ENCODE measurements around the gene GXYLT2. TPM values are rescaled to one million over a fixed set of nuclear protein-coding genes. Genes with fewer than 3 reads are reported as not detected.

The GXYLT2 gene
- total and polyA plus RNA-seq, 2 of the 13 experiments (the other 11 are each of a cell fraction or from before 2014, with no cell fraction given), result 4.3 to 6.9 TPM

DNA sequence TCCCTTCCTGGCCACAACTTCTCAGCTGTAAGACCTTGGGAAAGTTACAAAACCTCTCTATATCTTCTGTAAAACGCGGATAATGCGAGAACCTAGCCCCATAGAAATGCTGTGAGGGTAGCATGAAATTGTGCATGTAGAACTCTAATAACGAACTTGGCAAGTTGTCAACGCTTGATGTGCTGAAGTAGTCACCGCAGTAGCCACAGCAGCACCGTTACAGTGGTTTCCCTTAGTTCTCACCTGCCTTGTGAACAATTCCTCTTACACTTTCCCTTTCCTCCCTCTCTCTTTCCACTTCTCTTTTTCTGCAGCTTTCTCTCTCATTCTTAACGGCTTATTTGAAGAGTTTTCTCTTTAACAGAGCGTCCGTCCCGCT lies 39.2 kb upstream of the GXYLT2 start:
- in situ Hi-C loops (cut with HindIII; ENCODE audit: extremely low pct_ligation_motif_present, low pct_unique_long_range_greater_than_20kb) (loop anchor here (10.0 kb wide), 1 partner anchor 236 kb away; no protein-coding TSS in a partner anchor), intact Hi-C loops (cut with micrococcal nuclease; ENCODE audit: unreplicated experiment) (loop anchor here (1.0 to 5.0 kb wide), 3 partner anchors 39 to 152 kb away; partner anchors contain the start of gene GXYLT2)
- H3K27me3 ChIP-seq (ENCODE audit: control insufficient read depth in 1 of 2, insufficient read depth in 2 of 2, low read length in 2 of 2), result no peaks in the 10 kb centered on the region; a peak in 1 of 5 replicates
- no peaks in the 10 kb centered on the region for H4K20me1 ChIP-seq (ENCODE audit: insufficient read depth, low read length)
- H3K4me3 ChIP-seq (replicated peaks in 1 of 3; ENCODE audit: insufficient read depth in 1 of 3, low read depth in 2 of 3, low read length in 3 of 3), result peak overlapping the region; percentile 76 to 97 (median 91)
- no peak for TF ChIP-seq ZNF724P (CRISPR knock-in tag; IDR thresholded peaks at IDR 0.05; ENCODE audit: borderline replicate concordance)
- TF ChIP-seq PLRG1 (conservative IDR thresholded peaks at IDR 0.05), result no peak
- TF ChIP-seq HNRNPL (IDR thresholded peaks at IDR 0.05; ENCODE audit: low read depth, low read length), result no peak
- TF ChIP-seq LCORL (IDR thresholded peaks at IDR 0.05), result no peak
- TF ChIP-seq LCORL (CRISPR knock-in tag; IDR thresholded peaks at IDR 0.05), result no peak
- TF ChIP-seq MYPOP (CRISPR knock-in tag; IDR thresholded peaks at IDR 0.05), result peak; percentile 3; the same call in 1 of the 2 replicates
- TF ChIP-seq MTF2 (CRISPR knock-in tag; IDR thresholded peaks at IDR 0.05; ENCODE audit: borderline replicate concordance), result no peak
- 3% methylated on average over 11 of the region's 11 CpGs for WGBS (ENCODE audit: low lambda C conversion rate)
- H2AFZ ChIP-seq (ENCODE audit: low read length), result peak overlapping the region; percentile 77
- peak overlapping the region; percentile 96 for H3K4me2 ChIP-seq (ENCODE audit: low read depth, low read length)
- peaks cover 45% of the 10 kb centered on the region for H3K4me1 ChIP-seq (ENCODE audit: insufficient read depth, low read length)
- ATAC-seq, result peak; percentile 7
- no peak overlapping the region for H3K9ac ChIP-seq (ENCODE audit: insufficient read depth, low read depth, low read length)
- DNase-seq (ENCODE audit: low spot score), result no peak
- BruUV-seq (replicated peaks), result no TSS peak
- no peaks in the 10 kb centered on the region for H3K9me3 ChIP-seq (ENCODE audit: low read length)
- ChIA-PET POLR2A (no interaction called here), CTCF (ENCODE audit: low intra/inter-chr PET ratio, low total read pairs) (no interaction called here)
- H3K27ac ChIP-seq (ENCODE audit: extremely low read length, insufficient read depth, low read length), result no peak overlapping the region
- FAIRE-seq, result no peak
- H3K36me3 ChIP-seq (replicated peaks in 1 of 2; ENCODE audit: control insufficient read depth in 1 of 2, insufficient read depth in 2 of 2, low read length in 2 of 2), result no peaks in the 10 kb centered on the region
- H3K79me2 ChIP-seq (ENCODE audit: insufficient read depth, low read length), result peaks cover 29% of the 10 kb centered on the region

DNA sequence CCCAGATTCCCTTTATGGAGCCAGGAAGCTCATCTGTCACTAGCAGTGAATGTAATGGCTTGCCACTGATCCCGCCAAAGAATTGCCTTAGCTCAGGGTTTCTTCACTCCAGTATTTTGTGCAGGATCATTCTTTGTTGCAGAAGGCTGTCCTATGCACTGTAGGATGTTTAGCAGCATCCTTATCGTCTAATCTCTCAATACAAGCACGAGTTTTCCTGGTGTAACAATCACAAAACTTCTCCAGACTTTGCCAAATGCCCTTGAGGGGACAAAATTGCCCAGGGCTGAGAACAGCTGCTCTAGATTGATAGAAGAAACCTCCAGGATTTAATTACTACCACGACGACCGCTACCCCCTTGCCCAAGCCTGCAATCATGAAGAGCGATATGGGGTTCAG lies 32.8 kb upstream of the GXYLT2 start:
- in situ Hi-C loops (cut with HindIII; ENCODE audit: extremely low pct_ligation_motif_present, low pct_unique_long_range_greater_than_20kb) (no loop called here), intact Hi-C loops (cut with micrococcal nuclease; ENCODE audit: unreplicated experiment) (no loop called here)
- ATAC-seq (no peak), FAIRE-seq (no peak), DNase-seq (ENCODE audit: low spot score) (no peak)
- BruUV-seq (replicated peaks), result no TSS peak
- Histone ChIP-seq H3K27ac (ENCODE audit: extremely low read length, insufficient read depth, low read length) (no peak overlapping the region), H3K27me3 (ENCODE audit: control insufficient read depth in 1 of 2, insufficient read depth in 2 of 2, low read length in 2 of 2) (no peaks in the 10 kb centered on the region; a peak in 1 of 5 replicates), H3K9me3 (ENCODE audit: low read length) (no peaks in the 10 kb centered on the region), H3K79me2 (ENCODE audit: insufficient read depth, low read length) (no peaks in the 10 kb centered on the region), H4K20me1 (ENCODE audit: insufficient read depth, low read length) (no peaks in the 10 kb centered on the region), H3K9ac (ENCODE audit: insufficient read depth, low read depth, low read length) (no peak overlapping the region), H3K4me1 (ENCODE audit: insufficient read depth, low read length) (peaks cover 6% of the 10 kb centered on the region; the same call in 1 of the 2 replicates), H3K36me3 (replicated peaks in 1 of 2; ENCODE audit: control insufficient read depth in 1 of 2, insufficient read depth in 2 of 2, low read length in 2 of 2) (no peaks in the 10 kb centered on the region), H2AFZ (ENCODE audit: low read length) (no peak overlapping the region), H3K4me3 (replicated peaks in 1 of 3; ENCODE audit: insufficient read depth in 1 of 3, low read depth in 2 of 3, low read length in 3 of 3) (no peak overlapping the region), H3K4me2 (ENCODE audit: low read depth, low read length) (no peak overlapping the region)
- POLR2A ChIA-PET, result no interaction called here
- CTCF ChIA-PET (ENCODE audit: low intra/inter-chr PET ratio, low total read pairs), result no interaction called here
- 38% methylated on average over 7 of the region's 7 CpGs for WGBS (ENCODE audit: low lambda C conversion rate)
- TF ChIP-seq ZBTB38 (CRISPR knock-in tag; IDR thresholded peaks at IDR 0.05), result no peak
- TF ChIP-seq CAMTA2 (CRISPR knock-in tag; IDR thresholded peaks at IDR 0.05; ENCODE audit: borderline replicate concordance), result no peak
- TF ChIP-seq TIGD3 (CRISPR knock-in tag; IDR thresholded peaks at IDR 0.05; ENCODE audit: borderline replicate concordance), result no peak
- no peak for TF ChIP-seq SAP130 (CRISPR knock-in tag; IDR thresholded peaks at IDR 0.05; ENCODE audit: low read depth)
- no peak for TF ChIP-seq TAF1 (CRISPR knock-in tag; IDR thresholded peaks at IDR 0.05)
- no peak for TF ChIP-seq ZNF543 (CRISPR knock-in tag; IDR thresholded peaks at IDR 0.05)
- TF ChIP-seq HNRNPUL1 (IDR thresholded peaks at IDR 0.05; ENCODE audit: low read depth, low read length), result no peak
- TF ChIP-seq ZNF614 (CRISPR knock-in tag; IDR thresholded peaks at IDR 0.05; ENCODE audit: borderline replicate concordance), result no peak
- TF ChIP-seq ZNF337 (CRISPR knock-in tag; IDR thresholded peaks at IDR 0.05; ENCODE audit: borderline replicate concordance, low read depth), result no peak
- TF ChIP-seq ZNF572 (CRISPR knock-in tag; IDR thresholded peaks at IDR 0.05), result no peak
- no peak for TF ChIP-seq TBP (CRISPR knock-in tag; IDR thresholded peaks at IDR 0.05)
- TF ChIP-seq ZNF7 (CRISPR knock-in tag; IDR thresholded peaks at IDR 0.05), result no peak

Data from HepG2 (cell line).